Stomach (tissue), 9 donors: Measurements from ENCODE around the gene ADAMTS6. TPM values are rescaled to one million over a fixed set of nuclear protein-coding genes. Genes with fewer than 3 reads are reported as not detected.
A peak's percentile ranks its signal among the peaks of the same experiment; 100 is the strongest.

Source experiments
- DNase-seq, 2 donors: peaks; one replicate each; pipeline versions ENCODE4 v3.0.0 to v3.0.0-alpha.2; 2013 to 2019
- H3K27ac ChIP-seq, 5 donors: fragments of 200-600 bp in 4 of 5; sonication (generic) in 4 of 5; one replicate each; pipeline ENCODE4 v1.5.1; 2013 to 2019; ENCODE audit warnings: mild to moderate bottlenecking in 1 of 5, moderate library complexity in 1 of 5
- H3K27me3 ChIP-seq, 3 donors: fragments of 200-600 bp; sonication (generic); one replicate each; pipeline ENCODE4 v1.5.1; 2017 to 2019; ENCODE audit warnings: mixed run types in 1 of 3
- H3K36me3 ChIP-seq, 4 donors: fragments of 200-600 bp; sonication (generic); 1 replicate in 3 of 4; 2 replicates in 1 of 4; pipeline ENCODE4 v1.5.1; 2016 to 2019
- H3K4me1 ChIP-seq, 4 donors: fragments of 200-600 bp; sonication (generic); one replicate each; pipeline ENCODE4 v1.5.1; 2016 to 2019
- H3K4me3 ChIP-seq, 4 donors: fragments of 200-600 bp; sonication (generic) in 3 of 4; one replicate each; pipeline ENCODE4 v1.5.1; 2016 to 2019; ENCODE audit warnings: mild to moderate bottlenecking in 1 of 4
- H3K9me3 ChIP-seq, 4 donors: fragments of 200-600 bp; sonication (generic); one replicate each; pipeline ENCODE4 v1.5.1; 2016 to 2019
- EP300 ChIP-seq: sonication (generic); formaldehyde crosslinking; IDR thresholded peaks from one replicate; pipeline ENCODE4 v1.6.1; 2017; ENCODE audit warnings: antibody characterized with exemption
- POLR2A ChIP-seq, 4 donors: fragments of 450-650 bp; IDR thresholded peaks; one replicate each; pipeline ENCODE4 v1.6.1; 2016; ENCODE audit warnings: antibody characterized with exemption in 4 of 4, control low read depth in 2 of 4, mild to moderate bottlenecking in 1 of 4, moderate library complexity in 1 of 4
- POLR2AphosphoS5 ChIP-seq, 3 donors: sonication (generic); formaldehyde crosslinking; IDR thresholded peaks; one replicate each; pipeline ENCODE4 v1.6.1; 2016; ENCODE audit warnings: antibody characterized with exemption in 3 of 3
- WGBS, 5 donors: extraction: QIAGEN DNeasy Blood & Tissue Kit in 3 of 5; methylation state at CpG; one replicate each; pipeline versions ENCODE4 v1.1.5 to v1.1.7; 2013 to 2018; 5-methylcytosine and 5-hydroxymethylcytosine counted together
- intact Hi-C: fragments of 100-400 bp; cut with DNase I; formaldehyde crosslinking; loops from one replicate; pipeline ENCODE4 v1.15.1; 2023; ENCODE audit warnings: low total_unique reads
- polyA plus RNA-seq, 3 donors: library from polyadenylated mRNA; stranded (reverse); fragments of 200-250 nt; gene quantifications; one replicate each; pipeline ENCODE4 v1.2.3, GENCODE V29; 2013
- total RNA-seq, 5 donors: library from RNA; depleted of rRNA; stranded (reverse); fragments of >200 nt; gene quantifications; one replicate each; pipeline versions ENCODE4 v1.1.0 to v1.2.3, GENCODE V29; 2014 to 2016
- TF ChIP-seq, protein P1 (sequence below), 7 experiments: fragments of 450-650 bp in 4 of 7; fragments of 200-600 bp in 3 of 7; sonication (generic) in 3 of 7; IDR thresholded peaks; one replicate each; pipeline ENCODE4 v1.5.1; 2016 to 2019; ENCODE audit warnings: antibody characterized with exemption in 7 of 7, control low read depth in 2 of 7, mild to moderate bottlenecking in 1 of 7
- donor health status: healthy with polysubstance abuse.
- donor health status: Bipolar disorder and iron deficiency.
- donor health status: healthy.

Gene ADAMTS6
- total and polyA plus RNA-seq, 8 donors, result 0.15 to 43.3 (median 0.58) TPM; not detected in 1

DNA sequence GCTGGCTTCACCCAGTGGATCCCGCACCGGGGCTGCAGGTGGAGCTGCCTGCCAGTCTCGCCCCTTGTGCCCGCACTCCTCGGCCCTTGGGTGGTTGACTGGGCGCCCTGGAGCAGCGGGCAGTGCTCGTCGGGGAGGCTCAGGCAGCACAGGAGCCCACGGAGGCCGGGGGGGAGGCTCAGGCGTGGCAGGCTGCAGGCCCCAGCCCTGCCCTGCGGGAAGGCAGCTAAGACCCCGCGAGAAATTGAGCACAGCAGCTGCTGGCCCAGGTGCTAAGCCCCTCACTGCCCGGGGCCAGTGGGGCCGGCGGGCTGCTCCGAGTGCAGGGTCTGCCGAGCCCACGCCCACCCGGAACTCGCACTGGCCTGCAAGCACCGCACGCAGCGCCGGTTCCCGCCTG is 3.7 kb upstream of the ADAMTS6 start:
- no peak overlapping the region for H3K27ac ChIP-seq
- H3K9me3 ChIP-seq, result no peaks in the 10 kb centered on the region
- intact Hi-C loops, result loop anchor here (10.0 kb wide), 2 partner anchors 381 to 851 kb away; no protein-coding TSS in a partner anchor
- DNase-seq, result peak in 1 of 2 donors; percentile 4
- 88 to 98% (median 96%) methylated on average over 8 to 27 of the region's 28 CpGs for WGBS, 5 donors
- no peak overlapping the region for H3K4me3 ChIP-seq
- H3K27me3 ChIP-seq, result no peaks in the 10 kb centered on the region
- TF ChIP-seq POLR2A (IDR thresholded peaks at IDR 0.05) (no peak), POLR2AphosphoS5 (IDR thresholded peaks at IDR 0.05) (no peak), EP300 (no peak)
- TF ChIP-seq, protein P1, sequence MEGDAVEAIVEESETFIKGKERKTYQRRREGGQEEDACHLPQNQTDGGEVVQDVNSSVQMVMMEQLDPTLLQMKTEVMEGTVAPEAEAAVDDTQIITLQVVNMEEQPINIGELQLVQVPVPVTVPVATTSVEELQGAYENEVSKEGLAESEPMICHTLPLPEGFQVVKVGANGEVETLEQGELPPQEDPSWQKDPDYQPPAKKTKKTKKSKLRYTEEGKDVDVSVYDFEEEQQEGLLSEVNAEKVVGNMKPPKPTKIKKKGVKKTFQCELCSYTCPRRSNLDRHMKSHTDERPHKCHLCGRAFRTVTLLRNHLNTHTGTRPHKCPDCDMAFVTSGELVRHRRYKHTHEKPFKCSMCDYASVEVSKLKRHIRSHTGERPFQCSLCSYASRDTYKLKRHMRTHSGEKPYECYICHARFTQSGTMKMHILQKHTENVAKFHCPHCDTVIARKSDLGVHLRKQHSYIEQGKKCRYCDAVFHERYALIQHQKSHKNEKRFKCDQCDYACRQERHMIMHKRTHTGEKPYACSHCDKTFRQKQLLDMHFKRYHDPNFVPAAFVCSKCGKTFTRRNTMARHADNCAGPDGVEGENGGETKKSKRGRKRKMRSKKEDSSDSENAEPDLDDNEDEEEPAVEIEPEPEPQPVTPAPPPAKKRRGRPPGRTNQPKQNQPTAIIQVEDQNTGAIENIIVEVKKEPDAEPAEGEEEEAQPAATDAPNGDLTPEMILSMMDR (IDR thresholded peaks at IDR 0.05), result no peak
- H3K36me3 ChIP-seq, result no peaks in the 10 kb centered on the region
- peaks cover 3 to 24% (median 19%) of the 10 kb centered on the region in 4 donors for H3K4me1 ChIP-seq

DNA sequence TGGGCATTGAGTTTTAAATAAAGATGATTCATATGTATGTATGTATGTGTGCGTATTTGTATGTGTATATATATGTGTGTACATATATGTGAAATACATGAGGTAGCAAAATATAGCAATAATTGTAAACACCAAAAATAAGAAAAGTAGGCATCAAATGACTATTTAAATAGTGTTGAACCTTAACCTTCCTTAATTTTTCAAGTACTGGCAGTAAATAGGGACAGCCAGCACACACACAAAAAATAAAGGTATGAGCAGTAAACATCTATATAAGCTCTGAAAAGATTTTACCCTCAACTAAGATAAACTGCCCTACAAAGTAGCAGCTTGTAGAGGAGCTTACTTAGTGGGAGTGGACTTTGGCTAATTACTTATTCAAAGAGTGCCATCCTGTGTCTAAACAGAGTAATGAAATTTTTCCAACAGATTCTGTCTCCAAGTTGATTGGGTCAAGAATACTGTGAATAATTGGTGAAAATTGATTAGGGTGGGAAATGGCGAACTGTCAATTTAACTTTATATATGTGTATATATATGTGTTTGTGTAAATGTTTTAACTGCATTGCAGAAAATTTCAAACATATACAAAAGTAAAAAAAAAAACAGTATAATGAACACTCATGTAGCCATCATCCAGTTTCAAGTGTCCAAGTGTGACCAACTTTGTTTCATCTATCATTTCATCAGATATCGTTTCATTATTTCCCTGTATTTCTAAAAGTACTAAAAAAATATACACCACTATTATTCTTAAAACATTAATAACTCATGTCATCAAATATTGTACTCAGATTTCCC is 2.0 kb upstream of the ADAMTS6 start:
- H3K27me3 ChIP-seq, result no peaks in the 10 kb centered on the region
- no peaks in the 10 kb centered on the region for H3K36me3 ChIP-seq
- 23 to 32% (median 31%) methylated on average over 3 of the region's 3 CpGs for WGBS, 5 donors
- DNase-seq, result peak in 1 of 2 donors; percentile 84
- intact Hi-C loops, result loop anchor here (5.0 to 10.0 kb wide), 3 partner anchors 379 to 849 kb away; no protein-coding TSS in a partner anchor
- peaks cover 8 to 35% (median 24%) of the 10 kb centered on the region in 4 donors for H3K4me1 ChIP-seq
- H3K9me3 ChIP-seq, result no peaks in the 10 kb centered on the region
- H3K27ac ChIP-seq, result peak overlapping the region in 4 of 5 donors; percentile 83 to 93 (median 88)
- TF ChIP-seq POLR2A (IDR thresholded peaks at IDR 0.05), result no peak
- TF ChIP-seq, protein P1 (IDR thresholded peaks at IDR 0.05), result peak in 4 of 7 experiments; percentile 32 to 52 (median 36)
- peak overlapping the region; percentile 49 to 62 (median 59) for H3K4me3 ChIP-seq

DNA sequence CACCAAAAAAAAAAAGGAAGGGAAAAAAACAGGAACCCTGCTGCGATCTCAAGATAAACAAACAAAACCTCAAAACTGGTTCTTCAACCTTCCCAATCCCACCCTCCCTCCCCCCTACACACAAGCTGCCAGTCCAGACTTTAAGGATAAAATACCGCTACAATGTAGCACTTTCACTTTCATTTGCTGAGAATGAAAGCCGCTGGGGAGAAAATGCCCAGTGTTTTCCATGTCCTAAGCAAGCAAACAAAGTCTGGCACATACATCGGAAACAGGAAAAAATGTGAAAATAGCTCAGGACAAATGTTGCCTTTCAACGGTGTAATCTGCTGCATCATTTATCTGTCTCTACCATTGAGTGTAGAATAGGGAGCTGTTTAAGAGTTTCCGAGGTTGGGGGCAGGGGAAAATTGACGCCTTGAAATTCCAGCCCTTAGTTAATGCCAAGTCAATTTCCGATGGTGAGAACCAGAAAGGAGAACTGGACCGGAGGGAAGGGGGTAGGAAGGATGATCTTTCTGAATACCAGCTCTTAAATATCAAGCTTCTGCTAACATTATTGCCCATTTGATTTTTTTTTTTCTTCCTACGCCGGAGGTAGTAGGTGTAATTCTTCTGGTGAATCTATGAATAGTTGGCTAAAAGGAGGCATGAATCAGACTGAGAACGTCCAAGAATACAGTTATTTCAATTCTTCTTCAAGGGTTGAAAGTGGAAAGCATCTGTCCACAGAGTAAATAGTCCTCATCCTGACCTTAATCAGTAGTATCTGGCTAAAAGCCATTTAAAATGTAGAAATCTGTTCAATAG is 1.2 kb upstream of the ADAMTS6 start:
- peak in 1 of 4 donors; percentile 2 for TF ChIP-seq POLR2A (IDR thresholded peaks at IDR 0.05)
- TF ChIP-seq, protein P1 (IDR thresholded peaks at IDR 0.05), result no peak

DNA sequence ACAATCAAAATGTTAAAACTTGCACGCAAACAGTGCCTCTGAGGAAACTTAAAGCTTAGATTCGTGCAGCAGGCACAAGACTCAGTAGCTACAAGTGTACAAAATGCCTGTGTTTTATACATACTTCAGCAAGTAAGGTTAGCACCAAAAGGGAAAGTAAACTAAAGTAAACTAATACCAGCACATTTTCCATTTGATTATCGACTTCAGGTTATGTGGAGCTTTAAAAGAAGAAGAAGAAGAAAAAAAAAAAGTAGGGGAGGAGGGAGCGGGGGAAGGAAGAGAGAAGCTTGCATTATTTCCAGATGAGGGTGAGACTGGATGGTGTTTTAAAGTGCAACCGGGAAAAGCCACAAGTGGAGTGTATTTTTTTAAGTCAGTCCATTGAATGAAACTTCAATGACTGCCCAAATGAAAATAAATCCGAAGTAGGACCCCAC is 596 bp upstream of the ADAMTS6 start:
- peak in 1 of 2 donors; percentile 61 for DNase-seq
- H3K4me1 ChIP-seq, result peaks cover 8 to 35% (median 24%) of the 10 kb centered on the region in 4 donors
- H3K4me3 ChIP-seq, result peak overlapping the region; percentile 49 to 62 (median 59)
- H3K9me3 ChIP-seq, result no peaks in the 10 kb centered on the region
- no peak for TF ChIP-seq EP300
- TF ChIP-seq POLR2AphosphoS5 (IDR thresholded peaks at IDR 0.05), result no peak
- no peak for TF ChIP-seq POLR2A (IDR thresholded peaks at IDR 0.05)
- TF ChIP-seq, protein P1 (IDR thresholded peaks at IDR 0.05), result no peak
- intact Hi-C loops, result loop anchor here (5.0 to 10.0 kb wide), 3 partner anchors 378 to 848 kb away; no protein-coding TSS in a partner anchor
- 0 to 2% (median 0%) methylated on average over 6 of the region's 6 CpGs for WGBS, 5 donors
- no peaks in the 10 kb centered on the region for H3K36me3 ChIP-seq
- H3K27me3 ChIP-seq, result no peaks in the 10 kb centered on the region
- H3K27ac ChIP-seq, result peak overlapping the region in 4 of 5 donors; percentile 83 to 93 (median 88)

More for the DNA sequence above, 1.2 kb upstream of the ADAMTS6 start:
- WGBS, 5 donors, result 0 to 1% (median 0%) methylated on average over 12 of the region's 12 CpGs
- Histone ChIP-seq H3K36me3 (no peaks in the 10 kb centered on the region), H3K4me3 (peak overlapping the region; percentile 49 to 62 (median 59)), H3K4me1 (peaks cover 8 to 35% (median 24%) of the 10 kb centered on the region in 4 donors), H3K27me3 (no peaks in the 10 kb centered on the region), H3K27ac (peak overlapping the region; percentile 61 to 93 (median 87)), H3K9me3 (no peaks in the 10 kb centered on the region)
- intact Hi-C loops, result loop anchor here (5.0 to 10.0 kb wide), 3 partner anchors 378 to 848 kb away; no protein-coding TSS in a partner anchor
- DNase-seq, result peak in 1 of 2 donors; percentile 83
